Panc1 (cell line): ENCODE data around the gene ARMCX6. TPM values are rescaled to one million over a fixed set of nuclear protein-coding genes. Genes with fewer than 3 reads are reported as not detected.
A peak's percentile ranks its signal among the peaks of the same experiment; 100 is the strongest.

Experiments used
- ATAC-seq: fragments of 200-7000 bp; cut with Tn5 transposase; 2 replicates; pipeline ENCODE4 v1.9.1; 2020; ENCODE audit warnings: mild to moderate bottlenecking, moderate library complexity
- BruUV-seq: library from RNA; stranded (reverse); fragments of 400-500 nt; replicated peaks from 2 replicates; lab custom pipeline; 2021; lab: Mats Ljungman, UMichigan
- CTCF ChIA-PET: fragments of 300-600 bp; sonication (Branson Sonifier 250); formaldehyde crosslinking; loops from one replicate; lab custom pipeline; 2022; ENCODE audit warnings: antibody characterized with exemption; lab: Charles Lee
- POLR2A ChIA-PET: fragments of 300-600 bp; sonication (Branson Sonifier 250); formaldehyde crosslinking; loops from one replicate; lab custom pipeline; 2022; ENCODE audit warnings: antibody characterized with exemption; lab: Charles Lee
- DNase-seq: peaks from one replicate; pipeline ENCODE4 v3.0.0-alpha.2; 2010; ENCODE audit warnings: low read depth, low spot score
- H3K27ac ChIP-seq: 2 replicates; pipeline ENCODE4 v1.5.1; 2011; ENCODE audit warnings: mild to moderate bottlenecking, low read length, inconsistent platforms
- H3K27me3 ChIP-seq: fragments of 200-500 bp; sonication (Bioruptor generic); 2 replicates; pipeline ENCODE4 v1.6.0; 2014; ENCODE audit warnings: low read length, inconsistent platforms; ENCODE audit not compliant: control insufficient read depth, insufficient read depth
- H3K36me3 ChIP-seq: fragments of 200-500 bp; sonication (Bioruptor generic); 2 replicates; pipeline ENCODE4 v1.5.1; 2014; ENCODE audit warnings: inconsistent platforms, mild to moderate bottlenecking, low read length, moderate library complexity; ENCODE audit not compliant: control insufficient read depth, insufficient read depth
- H3K4me1 ChIP-seq: 2 replicates; pipeline ENCODE4 v1.5.1; 2011; ENCODE audit warnings: inconsistent platforms, mild to moderate bottlenecking, low read length, moderate library complexity; ENCODE audit not compliant: control insufficient read depth, insufficient read depth
- H3K4me3 ChIP-seq, 2 experiments: 2 replicates each; pipeline ENCODE4 v1.5.1; 2011 to 2012; ENCODE audit warnings: low read depth in 2 of 2, low read length in 2 of 2, mild to moderate bottlenecking in 2 of 2, inconsistent platforms in 1 of 2, moderate library complexity in 1 of 2
- H3K9me3 ChIP-seq: fragments of 200-500 bp; sonication (Bioruptor generic); 2 replicates; pipeline ENCODE4 v1.5.1; 2014; ENCODE audit warnings: low read depth, mild to moderate bottlenecking, inconsistent platforms, low read length, moderate library complexity; ENCODE audit not compliant: control insufficient read depth, insufficient read depth
- POLR2AphosphoS5 ChIP-seq: IDR thresholded peaks from 2 replicates; pipeline ENCODE4 v1.6.1; 2012; ENCODE audit warnings: mild to moderate bottlenecking, low read depth, low read length, moderate library complexity
- SIN3A ChIP-seq: IDR thresholded peaks from 2 replicates; pipeline ENCODE4 v1.6.1; 2012; ENCODE audit warnings: low read depth, mild to moderate bottlenecking, low read length, moderate library complexity, borderline replicate concordance; ENCODE audit not compliant: insufficient read depth
- TCF7L2 ChIP-seq: IDR thresholded peaks from 2 replicates; pipeline ENCODE4 v1.6.1; 2011; ENCODE audit warnings: mild to moderate bottlenecking, low read depth, low read length, inconsistent platforms
- in situ Hi-C: cut with HindIII; loops from 2 replicates; pipeline ENCODE4 v1.10.0; 2016; ENCODE audit warnings: low sequenced_read_pairs, low pct_unique_long_range_greater_than_20kb
- intact Hi-C: fragments of 100-400 bp; cut with micrococcal nuclease; formaldehyde crosslinking; loops from one replicate; pipeline ENCODE4 v1.10.0; 2022; ENCODE audit not compliant: unreplicated experiment
- total RNA-seq: library from RNA; stranded (reverse); gene quantifications from one replicate; pipeline ENCODE4 v1.2.1, GENCODE V29; 2021; ENCODE audit not compliant: unreplicated experiment
- TF ChIP-seq, protein P1 (sequence below), 2 experiments: IDR thresholded peaks; 2 replicates each; pipeline ENCODE4 v1.6.1; 2011 to 2012; ENCODE audit warnings: low read depth in 2 of 2, control low read depth in 1 of 2, low read length in 1 of 2, mild to moderate bottlenecking in 1 of 2, moderate library complexity in 1 of 2; ENCODE audit not compliant: insufficient read depth in 1 of 2
- TF ChIP-seq, protein P2 (sequence below): fragments of 450-650 bp; IDR thresholded peaks from 2 replicates; pipeline ENCODE4 v1.5.1; 2017; ENCODE audit warnings: mild to moderate bottlenecking

ARMCX6 gene
- total RNA-seq, 1 experiment from 2014 or later = 43.6 TPM

DNA sequence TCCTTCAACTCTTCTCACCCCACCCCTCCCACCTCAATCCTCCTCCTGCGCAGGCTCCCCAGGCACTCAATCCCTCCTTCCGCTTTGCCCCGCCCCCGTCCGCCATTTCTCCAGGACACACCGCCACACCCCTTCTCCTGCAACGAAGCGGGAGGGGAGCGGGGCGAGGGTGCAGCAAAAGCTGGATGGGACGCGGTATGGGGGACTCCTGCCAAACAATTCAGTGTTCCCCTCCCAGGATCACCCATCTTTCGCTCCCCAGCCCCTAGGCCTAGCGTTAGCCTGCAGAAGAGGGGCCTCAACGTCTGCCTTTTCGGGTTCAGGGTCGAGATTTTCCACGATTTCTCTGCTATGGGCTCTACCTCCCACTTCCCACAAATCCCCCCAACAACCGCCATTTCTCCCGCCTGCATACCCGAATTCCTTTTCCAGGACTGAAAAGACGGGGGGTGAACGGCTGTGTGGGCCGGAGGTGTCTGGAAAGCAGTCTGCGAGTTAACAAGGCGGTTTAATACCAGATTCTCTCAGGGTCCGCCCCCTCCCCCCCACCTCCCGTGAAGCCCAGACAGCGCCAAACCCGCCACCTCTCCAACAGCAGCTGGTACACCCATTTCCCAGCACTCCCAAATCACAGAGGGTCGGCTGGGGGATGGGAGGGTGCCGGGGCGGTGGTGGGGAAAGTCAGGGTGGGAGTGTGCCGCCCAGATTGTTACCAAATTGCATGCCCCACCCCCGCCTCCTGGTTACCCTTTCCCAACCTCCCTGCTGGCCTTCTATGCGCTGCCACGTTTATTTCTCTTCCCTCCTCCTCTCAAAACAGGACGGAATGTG lies 41.1 kb upstream of the ARMCX6 start:
- ChIA-PET CTCF (no interaction called here), POLR2A (no interaction called here)
- Histone ChIP-seq H3K36me3 (no peaks in the 10 kb centered on the region), H3K27ac (peak overlapping the region; percentile 54; the same call in 1 of the 2 replicates), H3K27me3 (peaks cover 10% of the 10 kb centered on the region; the same call in 1 of the 2 replicates), H3K9me3 (no peaks in the 10 kb centered on the region), H3K4me3 (peak overlapping the region; percentile 56 to 86), H3K4me1 (no peaks in the 10 kb centered on the region)
- TF ChIP-seq POLR2AphosphoS5 = no peak
- TF ChIP-seq TCF7L2 = no peak
- TF ChIP-seq, protein P1, sequence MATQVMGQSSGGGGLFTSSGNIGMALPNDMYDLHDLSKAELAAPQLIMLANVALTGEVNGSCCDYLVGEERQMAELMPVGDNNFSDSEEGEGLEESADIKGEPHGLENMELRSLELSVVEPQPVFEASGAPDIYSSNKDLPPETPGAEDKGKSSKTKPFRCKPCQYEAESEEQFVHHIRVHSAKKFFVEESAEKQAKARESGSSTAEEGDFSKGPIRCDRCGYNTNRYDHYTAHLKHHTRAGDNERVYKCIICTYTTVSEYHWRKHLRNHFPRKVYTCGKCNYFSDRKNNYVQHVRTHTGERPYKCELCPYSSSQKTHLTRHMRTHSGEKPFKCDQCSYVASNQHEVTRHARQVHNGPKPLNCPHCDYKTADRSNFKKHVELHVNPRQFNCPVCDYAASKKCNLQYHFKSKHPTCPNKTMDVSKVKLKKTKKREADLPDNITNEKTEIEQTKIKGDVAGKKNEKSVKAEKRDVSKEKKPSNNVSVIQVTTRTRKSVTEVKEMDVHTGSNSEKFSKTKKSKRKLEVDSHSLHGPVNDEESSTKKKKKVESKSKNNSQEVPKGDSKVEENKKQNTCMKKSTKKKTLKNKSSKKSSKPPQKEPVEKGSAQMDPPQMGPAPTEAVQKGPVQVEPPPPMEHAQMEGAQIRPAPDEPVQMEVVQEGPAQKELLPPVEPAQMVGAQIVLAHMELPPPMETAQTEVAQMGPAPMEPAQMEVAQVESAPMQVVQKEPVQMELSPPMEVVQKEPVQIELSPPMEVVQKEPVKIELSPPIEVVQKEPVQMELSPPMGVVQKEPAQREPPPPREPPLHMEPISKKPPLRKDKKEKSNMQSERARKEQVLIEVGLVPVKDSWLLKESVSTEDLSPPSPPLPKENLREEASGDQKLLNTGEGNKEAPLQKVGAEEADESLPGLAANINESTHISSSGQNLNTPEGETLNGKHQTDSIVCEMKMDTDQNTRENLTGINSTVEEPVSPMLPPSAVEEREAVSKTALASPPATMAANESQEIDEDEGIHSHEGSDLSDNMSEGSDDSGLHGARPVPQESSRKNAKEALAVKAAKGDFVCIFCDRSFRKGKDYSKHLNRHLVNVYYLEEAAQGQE (IDR thresholded peaks at IDR 0.05; ENCODE audit: insufficient read depth in 1 of 2, low read depth in 2 of 2, low read length in 1 of 2) = no peak
- TF ChIP-seq, protein P2, sequence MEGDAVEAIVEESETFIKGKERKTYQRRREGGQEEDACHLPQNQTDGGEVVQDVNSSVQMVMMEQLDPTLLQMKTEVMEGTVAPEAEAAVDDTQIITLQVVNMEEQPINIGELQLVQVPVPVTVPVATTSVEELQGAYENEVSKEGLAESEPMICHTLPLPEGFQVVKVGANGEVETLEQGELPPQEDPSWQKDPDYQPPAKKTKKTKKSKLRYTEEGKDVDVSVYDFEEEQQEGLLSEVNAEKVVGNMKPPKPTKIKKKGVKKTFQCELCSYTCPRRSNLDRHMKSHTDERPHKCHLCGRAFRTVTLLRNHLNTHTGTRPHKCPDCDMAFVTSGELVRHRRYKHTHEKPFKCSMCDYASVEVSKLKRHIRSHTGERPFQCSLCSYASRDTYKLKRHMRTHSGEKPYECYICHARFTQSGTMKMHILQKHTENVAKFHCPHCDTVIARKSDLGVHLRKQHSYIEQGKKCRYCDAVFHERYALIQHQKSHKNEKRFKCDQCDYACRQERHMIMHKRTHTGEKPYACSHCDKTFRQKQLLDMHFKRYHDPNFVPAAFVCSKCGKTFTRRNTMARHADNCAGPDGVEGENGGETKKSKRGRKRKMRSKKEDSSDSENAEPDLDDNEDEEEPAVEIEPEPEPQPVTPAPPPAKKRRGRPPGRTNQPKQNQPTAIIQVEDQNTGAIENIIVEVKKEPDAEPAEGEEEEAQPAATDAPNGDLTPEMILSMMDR = no peak
- TF ChIP-seq SIN3A = no peak
- no peak for DNase-seq
- intact Hi-C loops (no loop called here), in situ Hi-C loops (no loop called here)
- ATAC-seq = peak; percentile 97
- no TSS peak for BruUV-seq

DNA sequence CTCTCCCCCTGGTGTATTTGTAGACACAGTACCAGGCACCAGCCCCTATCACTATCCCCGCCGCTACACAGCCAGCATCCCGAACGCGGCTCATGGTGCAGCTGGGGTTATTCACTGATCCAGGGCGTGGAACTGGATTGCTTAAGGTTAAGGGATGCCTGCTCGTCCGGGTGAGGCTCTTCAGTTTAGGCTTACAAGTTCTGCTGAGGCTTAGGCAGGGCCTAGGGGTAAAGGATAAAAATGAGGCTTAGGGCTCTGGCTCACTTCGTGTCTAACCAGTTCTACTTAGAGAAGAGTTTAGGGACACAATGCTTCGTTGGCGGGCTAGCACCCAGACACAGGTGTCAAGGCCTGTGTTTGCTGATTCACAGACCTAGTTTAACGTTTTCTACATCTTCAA lies 39.7 kb upstream of the ARMCX6 start:
- no TSS peak for BruUV-seq
- POLR2A ChIA-PET = no interaction called here
- H3K27me3 ChIP-seq = peaks cover 8% of the 10 kb centered on the region; the same call in 1 of the 2 replicates
- H3K9me3 ChIP-seq = no peaks in the 10 kb centered on the region
- intact Hi-C loops = no loop called here
- no peak overlapping the region for H3K4me3 ChIP-seq
- TF ChIP-seq, protein P2 = no peak
- TF ChIP-seq POLR2AphosphoS5 (no peak), SIN3A (no peak)
- TF ChIP-seq, protein P1 (IDR thresholded peaks at IDR 0.05; ENCODE audit: insufficient read depth in 1 of 2, low read depth in 2 of 2, low read length in 1 of 2) = no peak
- H3K4me1 ChIP-seq = no peaks in the 10 kb centered on the region
- H3K36me3 ChIP-seq = no peaks in the 10 kb centered on the region
- no peak overlapping the region for H3K27ac ChIP-seq
- in situ Hi-C loops = no loop called here
- ATAC-seq (no peak), DNase-seq (no peak)
- CTCF ChIA-PET = no interaction called here
